ENCODE data around the gene SLC44A5. TPM values are rescaled to one million over a fixed set of nuclear protein-coding genes. Genes with fewer than 3 reads are reported as not detected.
"Not testable (repeated sequence)": the region's sequence is repeated elsewhere in the genome, so short reads cannot be mapped to it uniquely, and the experiment has no call there.

SLC44A5 gene
- total and polyA plus RNA-seq, 10 donors: 0.28 to 4.0 (median 0.87) TPM

DNA sequence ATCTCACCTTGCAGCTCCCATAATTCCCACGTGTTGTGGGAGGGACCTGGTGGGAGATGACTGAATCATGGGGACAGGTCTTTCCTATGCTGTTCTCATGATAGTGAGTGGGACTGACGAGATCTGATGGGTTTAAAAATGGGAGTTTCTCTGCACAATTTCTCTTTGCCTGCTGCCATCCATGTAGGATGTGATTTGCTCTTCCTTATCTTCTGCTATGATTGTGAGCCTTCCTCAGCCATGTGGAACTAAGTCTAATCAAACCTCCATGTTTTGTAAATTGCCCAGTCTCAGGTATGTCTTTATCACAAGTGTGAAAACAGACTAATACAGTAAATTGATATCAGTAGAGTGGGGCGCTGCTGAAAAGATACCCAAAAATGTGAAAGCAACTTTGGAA is 195.7 kb downstream of the SLC44A5 start:
- Histone ChIP-seq H3K27me3 (replicated peaks in 1 of 7) (no peaks in the 10 kb centered on the region), H3K27ac (no peak overlapping the region), H3K36me3 (no peaks in the 10 kb centered on the region), H3K4me1 (no peaks in the 10 kb centered on the region), H3K9me3 (peaks cover 0 to 31% (median 25%) of the 10 kb centered on the region in 8 donors), H3K4me3 (no peak overlapping the region)
- intact Hi-C loops (cut with DNase I; ENCODE audit: low total_unique reads): no loop called here
- 68 to 86% (median 75%) methylated on average over 3 of the region's 3 CpGs for WGBS, 5 donors
- DNase-seq: no peak
- no peak for TF ChIP-seq CTCF (IDR thresholded peaks at IDR 0.05 in 8 of 11, conservative IDR thresholded peaks at IDR 0.05 in 3 of 11)
- no peak for TF ChIP-seq POLR2A (IDR thresholded peaks at IDR 0.05)
- TF ChIP-seq POLR2AphosphoS5 (IDR thresholded peaks at IDR 0.05): no peak

GRCh38 chr1:75412616-75413015 is 198.3 kb downstream of the SLC44A5 start:
- no peak for TF ChIP-seq POLR2AphosphoS5 (IDR thresholded peaks at IDR 0.05)
- TF ChIP-seq POLR2A (IDR thresholded peaks at IDR 0.05): no peak
- TF ChIP-seq CTCF (IDR thresholded peaks at IDR 0.05 in 8 of 11, conservative IDR thresholded peaks at IDR 0.05 in 3 of 11): no peak
- no peaks in the 10 kb centered on the region for H3K4me1 ChIP-seq
- H3K27me3 ChIP-seq (replicated peaks in 1 of 7): no peaks in the 10 kb centered on the region
- no peak overlapping the region for H3K27ac ChIP-seq
- no peak for DNase-seq
- no peak overlapping the region for H3K4me3 ChIP-seq
- WGBS, 5 donors: 83 to 88% (median 86%) methylated on average over 3 of the region's 3 CpGs
- peaks cover 0 to 31% (median 25%) of the 10 kb centered on the region in 8 donors for H3K9me3 ChIP-seq
- intact Hi-C loops (cut with DNase I; ENCODE audit: low total_unique reads): no loop called here
- no peaks in the 10 kb centered on the region for H3K36me3 ChIP-seq

DNA sequence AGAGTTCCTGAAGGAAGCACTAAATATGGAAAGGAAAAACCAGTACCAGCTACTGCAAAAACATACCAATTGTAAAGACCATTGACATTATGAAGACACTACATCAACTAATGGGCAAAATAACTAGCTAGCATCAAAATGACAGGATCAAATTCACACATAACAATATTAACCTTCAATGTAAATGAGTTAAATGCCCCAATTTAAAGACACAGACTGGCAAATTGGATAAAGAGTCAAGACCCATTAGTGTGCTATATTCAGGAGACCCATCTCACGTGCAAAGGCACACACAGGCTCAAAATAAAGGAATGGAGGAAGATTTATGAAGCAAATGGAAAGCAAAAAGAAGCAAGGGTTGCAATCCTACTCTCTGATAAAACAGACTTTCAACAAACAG is 206.2 kb downstream of the SLC44A5 start:
- DNase-seq; H3K4me1 ChIP-seq; H3K4me3 ChIP-seq; H3K36me3 ChIP-seq; H3K27ac ChIP-seq; intact Hi-C loops (cut with DNase I; ENCODE audit: low total_unique reads); H3K27me3 ChIP-seq (replicated peaks in 1 of 7): not testable (repeated sequence)
- peaks cover 0 to 34% (median 7%) of the 10 kb centered on the region in 8 donors for H3K9me3 ChIP-seq
- 41 to 62% (median 54%) methylated on average over 1 of the region's 1 CpG for WGBS, 5 donors

DNA sequence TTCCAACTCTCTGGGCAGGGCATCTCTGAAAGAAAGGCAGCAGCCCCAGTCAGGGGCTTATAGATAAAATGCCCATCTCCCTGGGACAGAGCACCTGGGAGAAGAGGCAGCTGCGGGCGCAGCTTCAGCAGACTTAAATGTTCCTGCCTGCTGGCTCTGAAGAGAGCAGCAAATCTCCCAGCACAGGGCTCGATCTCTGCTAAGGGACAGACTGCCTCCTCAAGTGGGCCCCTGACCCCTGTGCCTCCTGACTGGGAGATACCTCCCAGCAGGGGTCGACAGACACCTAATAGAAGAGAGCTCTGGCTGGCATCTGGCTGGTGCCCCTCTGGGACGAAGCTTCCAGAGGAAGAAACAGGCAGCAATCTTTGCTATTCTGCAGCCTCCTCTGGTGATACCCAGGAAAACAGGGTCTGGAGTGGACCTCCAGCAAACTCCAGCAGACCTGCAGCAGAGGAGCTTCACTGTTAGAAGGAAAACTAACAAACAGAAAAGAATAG is 207.7 kb downstream of the SLC44A5 start:
- peaks cover 0 to 34% (median 7%) of the 10 kb centered on the region in 8 donors for H3K9me3 ChIP-seq
- DNase-seq; H3K4me3 ChIP-seq; H3K36me3 ChIP-seq; H3K4me1 ChIP-seq; H3K27me3 ChIP-seq (replicated peaks in 1 of 7); H3K27ac ChIP-seq; intact Hi-C loops (cut with DNase I; ENCODE audit: low total_unique reads): not testable (repeated sequence)
- WGBS, 5 donors: 66 to 81% (median 78%) methylated on average over 4 to 5 of the region's 5 CpGs

- Histone ChIP-seq H3K4me1 (no peaks in the 10 kb centered on the region), H3K4me3 (no peak overlapping the region), H3K36me3 (no peaks in the 10 kb centered on the region), H3K27ac (no peak overlapping the region), H3K27me3 (replicated peaks in 1 of 7) (no peaks in the 10 kb centered on the region), H3K9me3 (peaks cover 0 to 20% (median 4%) of the 10 kb centered on the region in 8 donors)
- no peak for DNase-seq
- WGBS, 5 donors: 82 to 92% (median 89%) methylated on average over 1 of the region's 1 CpG
- no peak for TF ChIP-seq POLR2AphosphoS5 (IDR thresholded peaks at IDR 0.05)
- no peak for TF ChIP-seq CTCF (IDR thresholded peaks at IDR 0.05 in 8 of 11, conservative IDR thresholded peaks at IDR 0.05 in 3 of 11)
- no peak for TF ChIP-seq POLR2A (IDR thresholded peaks at IDR 0.05)
- intact Hi-C loops (cut with DNase I; ENCODE audit: low total_unique reads): no loop called here
Measured at GRCh38 chr1:75400716-75401115, 210.2 kb downstream of the SLC44A5 start.

Data from spleen (tissue), 11 donors.